GM23338 (cell line): ENCODE data around the gene ACAT1. TPM values are rescaled to one million over a fixed set of nuclear protein-coding genes. Genes with fewer than 3 reads are reported as not detected.

Experiments used
- ATAC-seq: fragments of 200-7000 bp; cut with Tn5 transposase; 3 replicates; pipeline ENCODE4 v1.9.1; 2020
- DNase-seq: peaks from one replicate; pipeline ENCODE4 v3.0.0-alpha.2; 2015; ENCODE audit warnings: low spot score
- H2AFZ ChIP-seq: fragments of 200-600 bp; sonication (generic); 2 replicates; pipeline ENCODE4 v1.8.0; 2016; ENCODE audit warnings: antibody characterized with exemption, mild to moderate bottlenecking, moderate library complexity
- H3F3A ChIP-seq: fragments of 200-600 bp; sonication (generic); replicated peaks from 2 replicates; pipeline ENCODE4 v1.8.0; 2017; ENCODE audit warnings: antibody characterized with exemption, mixed run types, low read depth
- H3K27ac ChIP-seq: fragments of 200-600 bp; sonication (generic); 2 replicates; pipeline ENCODE4 v1.6.1; 2016; ENCODE audit warnings: low read depth
- H3K27me3 ChIP-seq: fragments of 200-600 bp; sonication (generic); 2 replicates; pipeline ENCODE4 v1.8.0; 2016; ENCODE audit warnings: mild to moderate bottlenecking, mixed run types, moderate library complexity; ENCODE audit not compliant: insufficient read depth
- H3K36me3 ChIP-seq: fragments of 200-600 bp; sonication (generic); 2 replicates; pipeline ENCODE4 v1.8.0; 2016; ENCODE audit warnings: mild to moderate bottlenecking; ENCODE audit not compliant: insufficient read depth
- H3K4me1 ChIP-seq: fragments of 200-600 bp; sonication (generic); 2 replicates; pipeline ENCODE4 v1.8.0; 2016; ENCODE audit warnings: mild to moderate bottlenecking, moderate library complexity; ENCODE audit not compliant: insufficient read depth
- H3K4me2 ChIP-seq: fragments of 200-600 bp; sonication (generic); 2 replicates; pipeline ENCODE4 v1.7.1; 2017; ENCODE audit warnings: mixed run types
- H3K4me3 ChIP-seq: fragments of 200-600 bp; sonication (generic); 2 replicates; pipeline ENCODE4 v1.6.1; 2016; ENCODE audit warnings: mixed run types
- H3K79me2 ChIP-seq: fragments of 200-600 bp; sonication (generic); replicated peaks from 2 replicates; pipeline ENCODE4 v1.8.0; 2017; ENCODE audit warnings: mild to moderate bottlenecking; ENCODE audit not compliant: insufficient read depth
- H3K9me2 ChIP-seq: fragments of 200-600 bp; sonication (generic); 2 replicates; pipeline ENCODE4 v1.8.0; 2017; ENCODE audit not compliant: insufficient read depth
- H4K20me1 ChIP-seq: fragments of 200-600 bp; sonication (generic); replicated peaks from 2 replicates; pipeline ENCODE4 v1.8.0; 2017; ENCODE audit warnings: mild to moderate bottlenecking; ENCODE audit not compliant: insufficient read depth
- H3K27ac Mint-ChIP-seq: 2 replicates; pipeline ENCODE4 v1.8.0; 2020; ENCODE audit warnings: inconsistent platforms, mild to moderate bottlenecking, moderate library complexity, mixed read lengths
- H3K27me3 Mint-ChIP-seq: 3 replicates; pipeline ENCODE4 v1.8.0; 2022; ENCODE audit warnings: low read depth, mild to moderate bottlenecking, moderate library complexity, mixed read lengths, inconsistent platforms; ENCODE audit not compliant: insufficient read depth, poor library complexity
- H3K36me3 Mint-ChIP-seq: 3 replicates; pipeline ENCODE4 v1.8.0; 2021; ENCODE audit warnings: low read depth, mild to moderate bottlenecking, inconsistent platforms, moderate library complexity, mixed read lengths
- H3K4me1 Mint-ChIP-seq: 3 replicates; pipeline ENCODE4 v1.8.0; 2020; ENCODE audit warnings: mild to moderate bottlenecking, inconsistent platforms, mixed read lengths
- H3K4me3 Mint-ChIP-seq: 3 replicates; pipeline ENCODE4 v1.8.0; 2021; ENCODE audit warnings: moderate library complexity, mild to moderate bottlenecking, inconsistent platforms, mixed read lengths
- H3K9me3 Mint-ChIP-seq: 3 replicates; pipeline ENCODE4 v1.8.0; 2020; ENCODE audit warnings: moderate library complexity, mild to moderate bottlenecking, inconsistent platforms, mixed read lengths
- CREB1 ChIP-seq: fragments of 250-450 bp; sonication (Bioruptor Pico); IDR thresholded peaks from 2 replicates; pipeline ENCODE4 v1.5.0; 2020; ENCODE audit warnings: low read depth, mild to moderate bottlenecking, moderate library complexity
- CTCF ChIP-seq, 2 experiments: fragments of 200-600 bp in 1 of 2; sonication (generic) in 1 of 2; conservative IDR thresholded peaks; 2 replicates each; pipeline versions ENCODE4 v1.5.1 to v1.6.1; 2016 to 2017; ENCODE audit warnings: antibody characterized with exemption in 2 of 2, low read depth in 2 of 2, mild to moderate bottlenecking in 2 of 2, moderate library complexity in 1 of 2
- EZH2 ChIP-seq: fragments of 200-600 bp; sonication (generic); IDR thresholded peaks from one replicate; pipeline ENCODE4 v1.8.0; 2017; ENCODE audit warnings: antibody characterized with exemption, mild to moderate bottlenecking, low read depth; ENCODE audit not compliant: unreplicated experiment
- JUNB ChIP-seq: IDR thresholded peaks from one replicate; pipeline ENCODE4 v1.6.1; 2016; ENCODE audit warnings: antibody characterized with exemption; ENCODE audit not compliant: unreplicated experiment
- NANOG ChIP-seq: IDR thresholded peaks from 2 replicates; pipeline ENCODE4 v1.6.1; 2016; ENCODE audit warnings: antibody characterized with exemption, borderline replicate concordance
- POLR2AphosphoS5 ChIP-seq: IDR thresholded peaks from 2 replicates; pipeline ENCODE4 v1.6.1; 2016; ENCODE audit warnings: antibody characterized with exemption, low read depth
- ZNF114 ChIP-seq: fragments of 250-450 bp; sonication (Bioruptor Pico); IDR thresholded peaks from 2 replicates; pipeline ENCODE4 v1.5.0; 2020; ENCODE audit warnings: mild to moderate bottlenecking, moderate library complexity
- ZNF462 ChIP-seq: fragments of 250-450 bp; sonication (Bioruptor Pico); IDR thresholded peaks from 2 replicates; pipeline ENCODE4 v1.5.0; 2020; ENCODE audit warnings: mild to moderate bottlenecking, moderate library complexity
- polyA plus RNA-seq: library from polyadenylated mRNA; unstranded; fragments of >200 nt; fragmentation: Nextera tagmentation; extraction: Ambion mirVana; gene quantifications from 2 replicates; pipeline ENCODE4 v1.2.1, GENCODE V29; 2016
- total RNA-seq: library from RNA; depleted of rRNA; stranded (reverse); fragments of >200 nt; shearing (Covaris generic); gene quantifications from 2 replicates; pipeline ENCODE4 v1.2.3, GENCODE V29; 2014
- TF ChIP-seq, protein P1 (sequence below): IDR thresholded peaks from one replicate; pipeline ENCODE4 v1.6.1; 2018; ENCODE audit warnings: antibody characterized with exemption; ENCODE audit not compliant: unreplicated experiment
- TF ChIP-seq, protein P2 (sequence below): IDR thresholded peaks from 2 replicates; pipeline ENCODE4 v1.6.1; 2016; ENCODE audit warnings: antibody characterized with exemption

ACAT1 gene
- total and polyA plus RNA-seq, 2 experiments from 2014 or later: 43.9 to 53.6 TPM

GRCh38 chr11:108148556-108148955, 27.2 kb downstream of the ACAT1 start:
- Histone ChIP-seq H3K4me1 (no peaks in the 10 kb centered on the region), H3K27ac (no peak overlapping the region), H3F3A (no peaks in the 10 kb centered on the region), H4K20me1 (peaks cover 4% of the 10 kb centered on the region; the same call in 1 of the 2 replicates), H3K36me3 (peaks cover 42% of the 10 kb centered on the region), H3K4me3 (no peak overlapping the region), H3K27me3 (no peaks in the 10 kb centered on the region), H3K4me2 (no peak overlapping the region), H3K9me2 (no peaks in the 10 kb centered on the region), H3K79me2 (no peaks in the 10 kb centered on the region; the same call in 1 of the 2 replicates), H2AFZ (no peak overlapping the region)
- Mint-ChIP-seq H3K36me3 (peaks cover 65% of the 10 kb centered on the region), H3K4me1 (no peaks in the 10 kb centered on the region), H3K27ac (no peak overlapping the region), H3K4me3 (no peak overlapping the region), H3K27me3 (peaks cover 5% of the 10 kb centered on the region), H3K9me3 (no peaks in the 10 kb centered on the region)
- ATAC-seq (no peak), DNase-seq (no peak)
- no peak for TF ChIP-seq EZH2
- TF ChIP-seq CREB1 (CRISPR knock-in tag): no peak
- TF ChIP-seq NANOG: no peak
- TF ChIP-seq, protein P1, sequence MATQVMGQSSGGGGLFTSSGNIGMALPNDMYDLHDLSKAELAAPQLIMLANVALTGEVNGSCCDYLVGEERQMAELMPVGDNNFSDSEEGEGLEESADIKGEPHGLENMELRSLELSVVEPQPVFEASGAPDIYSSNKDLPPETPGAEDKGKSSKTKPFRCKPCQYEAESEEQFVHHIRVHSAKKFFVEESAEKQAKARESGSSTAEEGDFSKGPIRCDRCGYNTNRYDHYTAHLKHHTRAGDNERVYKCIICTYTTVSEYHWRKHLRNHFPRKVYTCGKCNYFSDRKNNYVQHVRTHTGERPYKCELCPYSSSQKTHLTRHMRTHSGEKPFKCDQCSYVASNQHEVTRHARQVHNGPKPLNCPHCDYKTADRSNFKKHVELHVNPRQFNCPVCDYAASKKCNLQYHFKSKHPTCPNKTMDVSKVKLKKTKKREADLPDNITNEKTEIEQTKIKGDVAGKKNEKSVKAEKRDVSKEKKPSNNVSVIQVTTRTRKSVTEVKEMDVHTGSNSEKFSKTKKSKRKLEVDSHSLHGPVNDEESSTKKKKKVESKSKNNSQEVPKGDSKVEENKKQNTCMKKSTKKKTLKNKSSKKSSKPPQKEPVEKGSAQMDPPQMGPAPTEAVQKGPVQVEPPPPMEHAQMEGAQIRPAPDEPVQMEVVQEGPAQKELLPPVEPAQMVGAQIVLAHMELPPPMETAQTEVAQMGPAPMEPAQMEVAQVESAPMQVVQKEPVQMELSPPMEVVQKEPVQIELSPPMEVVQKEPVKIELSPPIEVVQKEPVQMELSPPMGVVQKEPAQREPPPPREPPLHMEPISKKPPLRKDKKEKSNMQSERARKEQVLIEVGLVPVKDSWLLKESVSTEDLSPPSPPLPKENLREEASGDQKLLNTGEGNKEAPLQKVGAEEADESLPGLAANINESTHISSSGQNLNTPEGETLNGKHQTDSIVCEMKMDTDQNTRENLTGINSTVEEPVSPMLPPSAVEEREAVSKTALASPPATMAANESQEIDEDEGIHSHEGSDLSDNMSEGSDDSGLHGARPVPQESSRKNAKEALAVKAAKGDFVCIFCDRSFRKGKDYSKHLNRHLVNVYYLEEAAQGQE: no peak

GRCh38 chr11:108154591-108154990, 33.2 kb downstream of the ACAT1 start:
- ATAC-seq (no peak), DNase-seq (no peak)
- H3K9me3 Mint-ChIP-seq: no peaks in the 10 kb centered on the region
- Histone ChIP-seq H3K4me3 (no peak overlapping the region), H3K4me1 (no peaks in the 10 kb centered on the region), H3K9me2 (no peaks in the 10 kb centered on the region), H3K79me2 (no peaks in the 10 kb centered on the region; the same call in 1 of the 2 replicates), H3K4me2 (no peak overlapping the region), H4K20me1 (peaks cover 2% of the 10 kb centered on the region), H2AFZ (no peak overlapping the region), H3K27ac (no peak overlapping the region), H3K36me3 (peaks cover 31% of the 10 kb centered on the region), H3K27me3 (no peaks in the 10 kb centered on the region), H3F3A (no peaks in the 10 kb centered on the region)
- no peak overlapping the region for H3K27ac Mint-ChIP-seq
- H3K4me1 Mint-ChIP-seq: no peaks in the 10 kb centered on the region
- H3K27me3 Mint-ChIP-seq: peaks cover 2% of the 10 kb centered on the region
- H3K36me3 Mint-ChIP-seq: peaks cover 38% of the 10 kb centered on the region
- no peak overlapping the region for H3K4me3 Mint-ChIP-seq
- TF ChIP-seq CTCF (conservative IDR thresholded peaks at IDR 0.05; ENCODE audit: low read depth in 2 of 2) (no peak), JUNB (no peak), ZNF114 (CRISPR knock-in tag) (no peak), NANOG (no peak), CREB1 (CRISPR knock-in tag) (no peak), ZNF462 (CRISPR knock-in tag) (no peak), POLR2AphosphoS5 (no peak)
- TF ChIP-seq, protein P2, sequence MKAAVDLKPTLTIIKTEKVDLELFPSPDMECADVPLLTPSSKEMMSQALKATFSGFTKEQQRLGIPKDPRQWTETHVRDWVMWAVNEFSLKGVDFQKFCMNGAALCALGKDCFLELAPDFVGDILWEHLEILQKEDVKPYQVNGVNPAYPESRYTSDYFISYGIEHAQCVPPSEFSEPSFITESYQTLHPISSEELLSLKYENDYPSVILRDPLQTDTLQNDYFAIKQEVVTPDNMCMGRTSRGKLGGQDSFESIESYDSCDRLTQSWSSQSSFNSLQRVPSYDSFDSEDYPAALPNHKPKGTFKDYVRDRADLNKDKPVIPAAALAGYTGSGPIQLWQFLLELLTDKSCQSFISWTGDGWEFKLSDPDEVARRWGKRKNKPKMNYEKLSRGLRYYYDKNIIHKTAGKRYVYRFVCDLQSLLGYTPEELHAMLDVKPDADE: no peak
